22Rv1 (cell line): Measurements from ENCODE around the gene SIGLEC7.

Experiments used
- CTCF ChIP-seq: fragments of 450-650 bp; IDR thresholded peaks from 2 replicates; pipeline ENCODE4 v1.5.1; 2017; ENCODE audit warnings: mild to moderate bottlenecking
- ZFX ChIP-seq: fragments of 450-650 bp; IDR thresholded peaks from 2 replicates; pipeline ENCODE4 v1.6.1; 2017; ENCODE audit warnings: antibody characterized with exemption, borderline replicate concordance

GRCh38 chr19:51127755-51128154 is 14.3 kb upstream of the SIGLEC7 start:
- TF ChIP-seq CTCF (no peak), ZFX (no peak)
